ENCODE data around the gene ALDH7A1.
A peak's percentile ranks its signal among the peaks of the same experiment; 100 is the strongest.

The ALDH7A1 gene

GRCh38 chr5:126494393-126494792, 100.6 kb downstream of the ALDH7A1 start:
- DNase-seq (ENCODE audit: extremely low read depth, low read depth) = no peak
- TF ChIP-seq CTCF (IDR thresholded peaks at IDR 0.05; ENCODE audit: low read depth, low read length) = no peak

- no peak for DNase-seq (ENCODE audit: extremely low read depth, low read depth)
- TF ChIP-seq CTCF (IDR thresholded peaks at IDR 0.05; ENCODE audit: low read depth, low read length) = peak; percentile 12
Measured at GRCh38 chr5:126492939-126493338, 102.1 kb downstream of the ALDH7A1 start.

- DNase-seq (ENCODE audit: extremely low read depth, low read depth) = peak; percentile 87
- TF ChIP-seq CTCF (IDR thresholded peaks at IDR 0.05; ENCODE audit: low read depth, low read length) = peak; percentile 19
Measured at GRCh38 chr5:126490167-126490940, 104.7 kb downstream of the ALDH7A1 start.

GRCh38 chr5:126488443-126489065, 106.5 kb downstream of the ALDH7A1 start:
- TF ChIP-seq CTCF (IDR thresholded peaks at IDR 0.05; ENCODE audit: low read depth, low read length) = no peak
- no peak for DNase-seq (ENCODE audit: extremely low read depth, low read depth)

GRCh38 chr5:126487596-126487995, 107.4 kb downstream of the ALDH7A1 start:
- no peak for TF ChIP-seq CTCF (IDR thresholded peaks at IDR 0.05; ENCODE audit: low read depth, low read length)
- DNase-seq (ENCODE audit: extremely low read depth, low read depth) = no peak

- no peak for TF ChIP-seq CTCF (IDR thresholded peaks at IDR 0.05; ENCODE audit: low read depth, low read length)
- DNase-seq (ENCODE audit: extremely low read depth, low read depth) = no peak
Measured at GRCh38 chr5:126486332-126486731, 108.7 kb downstream of the ALDH7A1 start.

- TF ChIP-seq CTCF (IDR thresholded peaks at IDR 0.05; ENCODE audit: low read depth, low read length) = no peak
- DNase-seq (ENCODE audit: extremely low read depth, low read depth) = no peak
Measured at GRCh38 chr5:126484253-126484652, 110.8 kb downstream of the ALDH7A1 start.

All from AG09319 (cell line).